Activated CD4-positive, alpha-beta T cell treated with anti-CD3 and anti-CD28 coated beads, Interleukin-2, amount 50 U/mL, for 4 hours (primary cell): ENCODE results near the gene TCF4.

ENCODE experiments used
- DNase-seq, 2 experiments: peaks; one replicate each; pipeline ENCODE4 v3.0.0-alpha.2; 2020

The TCF4 gene

GRCh38 chr18:55275039-55275901, 312.7 kb downstream of the TCF4 start:
- DNase-seq: no peak

GRCh38 chr18:55272510-55273243, 315.3 kb downstream of the TCF4 start:
- DNase-seq: no peak

- DNase-seq: no peak
Observed at GRCh38 chr18:55269622-55270021, 318.4 kb downstream of the TCF4 start.

- no peak for DNase-seq
Observed at GRCh38 chr18:55268628-55269275, 319.2 kb downstream of the TCF4 start.

GRCh38 chr18:55268151-55268601, 319.8 kb downstream of the TCF4 start:
- DNase-seq: no peak

GRCh38 chr18:55266981-55267380, 321.0 kb downstream of the TCF4 start:
- no peak for DNase-seq

- no peak for DNase-seq
Observed at GRCh38 chr18:55265984-55266383, 322.0 kb downstream of the TCF4 start.

- no peak for DNase-seq
Observed at GRCh38 chr18:55265130-55265675, 322.8 kb downstream of the TCF4 start.

- DNase-seq: no peak
Observed at GRCh38 chr18:55264108-55264507, 323.9 kb downstream of the TCF4 start.

- no peak for DNase-seq
Observed at GRCh38 chr18:55262021-55262560, 325.9 kb downstream of the TCF4 start.

GRCh38 chr18:55261253-55261652, 326.7 kb downstream of the TCF4 start:
- no peak for DNase-seq

- no peak for DNase-seq
Observed at GRCh38 chr18:55258088-55258487, 329.9 kb downstream of the TCF4 start.

GRCh38 chr18:55256929-55257289, 331.1 kb downstream of the TCF4 start:
- DNase-seq: no peak

GRCh38 chr18:55256226-55256928, 331.6 kb downstream of the TCF4 start:
- DNase-seq: no peak

GRCh38 chr18:55253814-55254213, 334.2 kb downstream of the TCF4 start:
- DNase-seq: no peak

GRCh38 chr18:55252901-55253300, 335.1 kb downstream of the TCF4 start:
- no peak for DNase-seq

- DNase-seq: no peak
Observed at GRCh38 chr18:55252053-55252675, 335.8 kb downstream of the TCF4 start.

- DNase-seq: no peak
Observed at GRCh38 chr18:55251254-55251971, 336.6 kb downstream of the TCF4 start.

- DNase-seq: no peak
Observed at GRCh38 chr18:55250768-55251173, 337.2 kb downstream of the TCF4 start.

- DNase-seq: no peak
Observed at GRCh38 chr18:55249550-55249949, 338.4 kb downstream of the TCF4 start.

GRCh38 chr18:55248495-55248894, 339.5 kb downstream of the TCF4 start:
- no peak for DNase-seq
